ENCODE measurements around the gene HDAC4.

HDAC4 gene

DNA sequence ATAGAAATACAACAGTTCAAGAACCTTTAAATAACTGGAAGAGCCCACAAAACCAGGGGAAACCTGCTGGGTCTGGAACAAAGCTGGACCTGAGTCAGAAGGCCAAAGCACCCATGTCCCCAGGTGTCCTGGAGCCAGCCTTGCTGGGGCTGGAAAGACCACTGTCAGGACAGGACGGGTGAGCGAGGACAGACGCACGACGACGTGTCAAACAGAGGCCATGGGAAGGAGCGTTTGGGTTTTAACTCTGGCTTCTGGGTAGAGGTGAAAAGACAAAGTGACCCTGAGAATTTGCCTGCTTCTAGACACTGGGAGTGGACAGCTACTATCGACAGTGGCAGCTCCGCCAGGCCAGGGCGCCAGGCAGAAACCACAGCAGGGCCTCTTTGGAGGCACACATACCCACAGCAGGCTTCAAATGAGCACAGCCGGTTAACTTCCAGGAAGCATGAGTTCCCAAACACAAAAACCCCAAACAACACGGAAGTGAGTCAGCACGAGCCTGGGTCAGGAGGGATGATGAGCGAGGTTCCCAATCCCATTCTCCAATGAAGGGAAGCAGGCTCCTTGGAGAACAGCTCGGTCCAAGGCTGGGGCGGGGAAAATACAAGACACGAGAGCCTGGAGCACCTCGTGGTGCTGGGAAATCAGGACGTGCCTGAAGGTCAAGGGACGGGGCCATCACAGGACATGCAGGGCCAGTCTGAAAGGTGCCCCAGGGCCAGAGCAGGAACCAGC, 344.9 kb downstream of the HDAC4 start:
- TF ChIP-seq CTCF (IDR thresholded peaks at IDR 0.05; ENCODE audit: low read length) (no peak), EZH2 (IDR thresholded peaks at IDR 0.05; ENCODE audit: borderline replicate concordance, low read length) (no peak)
- Histone ChIP-seq H3K36me3 (ENCODE audit: insufficient read depth, low read length) (no peaks in the 10 kb centered on the region), H4K20me1 (ENCODE audit: insufficient read depth, low read length) (no peaks in the 10 kb centered on the region), H3K4me1 (ENCODE audit: insufficient read depth, low read length, severe bottlenecking) (no peaks in the 10 kb centered on the region), H3K27me3 (ENCODE audit: insufficient read depth, low read length) (no peaks in the 10 kb centered on the region; the same call in 1 of the 2 replicates), H3K9ac (ENCODE audit: low read length) (no peak overlapping the region), H3K27ac (ENCODE audit: low read depth, low read length, poor library complexity, severe bottlenecking) (no peak overlapping the region), H2AFZ (ENCODE audit: low read length) (no peak overlapping the region), H3K9me2 (ENCODE audit: low read depth, low read length) (no peaks in the 10 kb centered on the region), H3K4me2 (ENCODE audit: low read length) (no peak overlapping the region), H3K79me2 (ENCODE audit: insufficient read depth, low read length) (no peaks in the 10 kb centered on the region), H3F3A (ENCODE audit: insufficient read depth, low read length) (no peaks in the 10 kb centered on the region), H3K9me3 (ENCODE audit: low read length) (no peaks in the 10 kb centered on the region), H3K4me3 (ENCODE audit: low read depth, low read length, poor library complexity, severe bottlenecking) (no peak overlapping the region)

- H3K36me3 ChIP-seq (ENCODE audit: insufficient read depth, low read length), result no peaks in the 10 kb centered on the region
- no peaks in the 10 kb centered on the region for H3K9me3 ChIP-seq (ENCODE audit: low read length)
- no peak overlapping the region for H3K4me3 ChIP-seq (ENCODE audit: low read depth, low read length, poor library complexity, severe bottlenecking)
- no peak for TF ChIP-seq EZH2 (IDR thresholded peaks at IDR 0.05; ENCODE audit: borderline replicate concordance, low read length)
- no peak for TF ChIP-seq CTCF (IDR thresholded peaks at IDR 0.05; ENCODE audit: low read length)
- H3K79me2 ChIP-seq (ENCODE audit: insufficient read depth, low read length), result no peaks in the 10 kb centered on the region
- no peak overlapping the region for H3K27ac ChIP-seq (ENCODE audit: low read depth, low read length, poor library complexity, severe bottlenecking)
- H3K4me1 ChIP-seq (ENCODE audit: insufficient read depth, low read length, severe bottlenecking), result no peaks in the 10 kb centered on the region
- no peak overlapping the region for H3K4me2 ChIP-seq (ENCODE audit: low read length)
- no peaks in the 10 kb centered on the region for H3F3A ChIP-seq (ENCODE audit: insufficient read depth, low read length)
- no peaks in the 10 kb centered on the region for H4K20me1 ChIP-seq (ENCODE audit: insufficient read depth, low read length)
- H3K27me3 ChIP-seq (ENCODE audit: insufficient read depth, low read length), result peaks cover under 1% of the 10 kb centered on the region; the same call in 1 of the 2 replicates
- no peak overlapping the region for H2AFZ ChIP-seq (ENCODE audit: low read length)
- H3K9me2 ChIP-seq (ENCODE audit: low read depth, low read length), result no peaks in the 10 kb centered on the region
- no peak overlapping the region for H3K9ac ChIP-seq (ENCODE audit: low read length)
Observed at GRCh38 chr2:239054921-239055320, 345.9 kb downstream of the HDAC4 start.

DNA sequence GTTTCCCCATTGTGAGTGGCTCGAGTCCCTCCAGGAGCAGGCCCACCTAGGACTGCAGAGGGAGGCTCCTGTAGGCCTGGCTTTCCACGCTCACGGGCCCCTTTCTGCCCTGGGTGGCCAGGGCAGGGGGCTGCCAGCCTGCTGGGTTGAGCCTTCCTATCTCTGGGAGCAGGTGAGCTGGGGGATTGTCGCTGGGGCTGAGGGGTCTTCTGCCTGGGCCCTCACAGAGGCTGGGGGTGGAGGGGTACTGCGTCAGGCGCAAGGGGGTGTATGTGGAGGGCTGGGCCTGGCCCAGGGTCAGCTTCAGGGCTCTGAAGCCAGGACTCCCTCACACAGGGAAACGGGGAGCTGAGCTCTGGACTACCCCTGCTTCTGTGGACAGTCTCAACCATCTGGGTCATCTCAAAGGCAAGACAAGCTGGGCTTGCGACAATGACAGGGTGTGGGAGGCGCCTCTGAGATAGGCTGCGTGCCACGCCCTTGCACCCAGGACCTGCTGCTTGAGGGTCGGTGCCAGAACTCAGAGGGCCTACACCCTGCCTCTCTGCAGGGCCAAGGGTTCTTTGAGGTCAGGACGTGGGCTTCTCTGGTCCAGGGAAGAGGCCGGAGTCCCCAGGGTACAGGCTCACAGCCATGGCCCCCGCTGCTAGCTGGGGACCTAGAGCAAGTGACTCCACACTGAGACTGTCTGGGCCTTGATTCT, 346.9 kb downstream of the HDAC4 start:
- Histone ChIP-seq H3K9me3 (ENCODE audit: low read length) (no peaks in the 10 kb centered on the region), H3K9ac (ENCODE audit: low read length) (no peak overlapping the region), H3K4me3 (ENCODE audit: low read depth, low read length, poor library complexity, severe bottlenecking) (no peak overlapping the region), H3F3A (ENCODE audit: insufficient read depth, low read length) (no peaks in the 10 kb centered on the region), H4K20me1 (ENCODE audit: insufficient read depth, low read length) (no peaks in the 10 kb centered on the region), H3K9me2 (ENCODE audit: low read depth, low read length) (no peaks in the 10 kb centered on the region), H3K4me2 (ENCODE audit: low read length) (no peak overlapping the region), H3K4me1 (ENCODE audit: insufficient read depth, low read length, severe bottlenecking) (no peaks in the 10 kb centered on the region), H3K27me3 (ENCODE audit: insufficient read depth, low read length) (peaks cover 5% of the 10 kb centered on the region; the same call in 1 of the 2 replicates), H3K79me2 (ENCODE audit: insufficient read depth, low read length) (no peaks in the 10 kb centered on the region), H2AFZ (ENCODE audit: low read length) (no peak overlapping the region), H3K36me3 (ENCODE audit: insufficient read depth, low read length) (no peaks in the 10 kb centered on the region), H3K27ac (ENCODE audit: low read depth, low read length, poor library complexity, severe bottlenecking) (no peak overlapping the region)
- TF ChIP-seq EZH2 (IDR thresholded peaks at IDR 0.05; ENCODE audit: borderline replicate concordance, low read length), result no peak
